Measurements from ENCODE around the gene FLVCR2. TPM values are rescaled to one million over a fixed set of nuclear protein-coding genes. Genes with fewer than 3 reads are reported as not detected.

FLVCR2 gene
- total and polyA plus RNA-seq, 2 experiments from 2014 or later = 1.4 to 3.1 TPM

GRCh38 chr14:75628816-75629215 is 50.4 kb downstream of the FLVCR2 start:
- peaks cover 45% of the 10 kb centered on the region for H3K4me1 Mint-ChIP-seq
- Histone ChIP-seq H3K27me3 (ENCODE audit: insufficient read depth) (no peaks in the 10 kb centered on the region), H3K9me2 (ENCODE audit: insufficient read depth) (peaks cover 15% of the 10 kb centered on the region), H3K79me2 (replicated peaks; ENCODE audit: insufficient read depth) (no peaks in the 10 kb centered on the region), H2AFZ (no peak overlapping the region), H4K20me1 (replicated peaks; ENCODE audit: insufficient read depth) (no peaks in the 10 kb centered on the region), H3F3A (replicated peaks; ENCODE audit: low read depth) (peaks cover 5% of the 10 kb centered on the region; the same call in 1 of the 2 replicates), H3K27ac (ENCODE audit: low read depth) (no peak overlapping the region), H3K4me2 (no peak overlapping the region), H3K4me1 (ENCODE audit: insufficient read depth) (peaks cover 29% of the 10 kb centered on the region), H3K36me3 (ENCODE audit: insufficient read depth) (no peaks in the 10 kb centered on the region; the same call in 1 of the 2 replicates), H3K4me3 (no peak overlapping the region)
- no peak for DNase-seq (ENCODE audit: low spot score)
- no peak for TF ChIP-seq NANOG (IDR thresholded peaks at IDR 0.05; ENCODE audit: borderline replicate concordance)
- no peak for TF ChIP-seq EZH2phosphoT487 (IDR thresholded peaks at IDR 0.05; ENCODE audit: unreplicated experiment)
- TF ChIP-seq ZNF114 (CRISPR knock-in tag; IDR thresholded peaks at IDR 0.05) = no peak
- no peak for TF ChIP-seq POLR2AphosphoS5 (IDR thresholded peaks at IDR 0.05; ENCODE audit: low read depth)
- no peak for TF ChIP-seq CTCF (conservative IDR thresholded peaks at IDR 0.05; ENCODE audit: low read depth in 2 of 2)
- TF ChIP-seq EZH2 (IDR thresholded peaks at IDR 0.05; ENCODE audit: low read depth, unreplicated experiment) = no peak
- TF ChIP-seq CREB1 (CRISPR knock-in tag; IDR thresholded peaks at IDR 0.05; ENCODE audit: low read depth) = no peak
- no peak for TF ChIP-seq ZNF331 (CRISPR knock-in tag; IDR thresholded peaks at IDR 0.05; ENCODE audit: low read depth)
- no peak for TF ChIP-seq STAT1 (IDR thresholded peaks at IDR 0.05; ENCODE audit: unreplicated experiment)
- no peak for TF ChIP-seq REST (IDR thresholded peaks at IDR 0.05; ENCODE audit: unreplicated experiment)
- TF ChIP-seq ETS1 (IDR thresholded peaks at IDR 0.05) = no peak
- no peak for TF ChIP-seq JUNB (IDR thresholded peaks at IDR 0.05; ENCODE audit: unreplicated experiment)
- TF ChIP-seq ZNF462 (CRISPR knock-in tag; IDR thresholded peaks at IDR 0.05) = no peak
- no peaks in the 10 kb centered on the region for H3K9me3 Mint-ChIP-seq
- no peak overlapping the region for H3K27ac Mint-ChIP-seq
- peaks cover 3% of the 10 kb centered on the region; the same call in 1 of the 3 replicates for H3K36me3 Mint-ChIP-seq (ENCODE audit: low read depth)
- no peak for ATAC-seq
- no peak overlapping the region for H3K4me3 Mint-ChIP-seq
- peaks cover 7% of the 10 kb centered on the region for H3K27me3 Mint-ChIP-seq (ENCODE audit: insufficient read depth, low read depth, poor library complexity)
